HEK293T (cell line): ENCODE measurements around the gene RAB25.

Experiments used
- CTCF ChIA-PET: fragments of 350-600 bp; formaldehyde crosslinking; extraction: SDS; loops from one replicate; lab custom pipeline; 2021; ENCODE audit warnings: antibody characterized with exemption, inconsistent platforms; lab: Yijun Ruan, JAX
- POLR2A ChIA-PET: fragments of 350-600 bp; formaldehyde crosslinking; extraction: SDS; loops from one replicate; lab custom pipeline; 2020; ENCODE audit warnings: antibody characterized with exemption, inconsistent platforms; lab: Yijun Ruan, JAX
- DNase-seq: peaks from one replicate; pipeline ENCODE4 v3.0.0; 2012; ENCODE audit warnings: mixed read lengths; ENCODE audit errors: extremely low spot score
- ARNT ChIP-seq: fragments of 450-650 bp; IDR thresholded peaks from 2 replicates; pipeline ENCODE4 v1.6.1; 2017; ENCODE audit warnings: mild to moderate bottlenecking
- BHLHE40 ChIP-seq: fragments of 450-650 bp; IDR thresholded peaks from 2 replicates; pipeline ENCODE4 v1.6.1; 2016; ENCODE audit warnings: mild to moderate bottlenecking, moderate library complexity, borderline replicate concordance
- CTBP1 ChIP-seq: fragments of 450-650 bp; IDR thresholded peaks from 2 replicates; pipeline ENCODE4 v1.6.1; 2016; ENCODE audit warnings: borderline replicate concordance
- ELF4 ChIP-seq: fragments of 450-650 bp; IDR thresholded peaks from 2 replicates; pipeline ENCODE4 v1.6.1; 2017; ENCODE audit warnings: antibody characterized with exemption
- FOXA1 ChIP-seq: fragments of 450-650 bp; IDR thresholded peaks from 2 replicates; pipeline ENCODE4 v1.6.1; 2016; ENCODE audit warnings: mild to moderate bottlenecking
- FOXK2 ChIP-seq: fragments of 450-650 bp; IDR thresholded peaks from 2 replicates; pipeline ENCODE4 v1.6.1; 2016; ENCODE audit warnings: mild to moderate bottlenecking
- FOXM1 ChIP-seq: fragments of 450-650 bp; IDR thresholded peaks from 2 replicates; pipeline ENCODE4 v1.6.1; 2017; ENCODE audit warnings: mild to moderate bottlenecking, borderline replicate concordance
- HDGF ChIP-seq: fragments of 450-650 bp; IDR thresholded peaks from 2 replicates; pipeline ENCODE4 v1.6.1; 2017; ENCODE audit warnings: antibody characterized with exemption, borderline replicate concordance
- L3MBTL2 ChIP-seq: fragments of 450-650 bp; conservative IDR thresholded peaks from 2 replicates; pipeline ENCODE4 v1.6.1; 2016; ENCODE audit warnings: mild to moderate bottlenecking
- LEF1 ChIP-seq: fragments of 450-650 bp; IDR thresholded peaks from 2 replicates; pipeline ENCODE4 v1.6.1; 2017; ENCODE audit warnings: mild to moderate bottlenecking, borderline replicate concordance
- NFRKB ChIP-seq: fragments of 450-650 bp; IDR thresholded peaks from 2 replicates; pipeline ENCODE4 v1.6.1; 2016; ENCODE audit warnings: mild to moderate bottlenecking, moderate library complexity
- PKNOX1 ChIP-seq: fragments of 450-650 bp; IDR thresholded peaks from 2 replicates; pipeline ENCODE4 v1.6.1; 2016
- SP1 ChIP-seq: fragments of 450-650 bp; IDR thresholded peaks from 2 replicates; pipeline ENCODE4 v1.6.1; 2017
- SUZ12 ChIP-seq: fragments of 450-650 bp; IDR thresholded peaks from 2 replicates; pipeline ENCODE4 v1.6.1; 2016; ENCODE audit warnings: mild to moderate bottlenecking
- TARDBP ChIP-seq: fragments of 450-650 bp; IDR thresholded peaks from 2 replicates; pipeline ENCODE4 v1.6.1; 2016
- ZNF384 ChIP-seq: fragments of 450-650 bp; IDR thresholded peaks from 2 replicates; pipeline ENCODE4 v1.6.1; 2016

The RAB25 gene

GRCh38 chr1:156102633-156103511 is 41.9 kb downstream of the RAB25 start:
- TF ChIP-seq PKNOX1, result no peak
- TF ChIP-seq ZNF384, result no peak
- no peak for TF ChIP-seq FOXK2
- TF ChIP-seq LEF1, result no peak
- no peak for TF ChIP-seq L3MBTL2
- no peak for TF ChIP-seq ARNT
- no peak for TF ChIP-seq TARDBP
- no peak for TF ChIP-seq SUZ12
- no peak for TF ChIP-seq CTBP1
- TF ChIP-seq BHLHE40, result no peak
- no peak for TF ChIP-seq SP1
- no peak for TF ChIP-seq FOXA1
- TF ChIP-seq ELF4, result no peak
- TF ChIP-seq HDGF, result no peak
- no peak for TF ChIP-seq FOXM1
- TF ChIP-seq NFRKB, result no peak
- DNase-seq, result no peak
- ChIA-PET POLR2A (interaction anchor here (0.8 to 11.3 kb wide), 4 partner anchors 11 to 27 kb away, joined by 3 to 60 read pairs (median 7); partner anchors contain the start of gene LMNA), CTCF (interaction anchor here (0.7 to 2.0 kb wide), 4 partner anchors 12 to 122 kb away, joined by 3 to 12 read pairs (median 4); no protein-coding TSS in a partner anchor)

DNA sequence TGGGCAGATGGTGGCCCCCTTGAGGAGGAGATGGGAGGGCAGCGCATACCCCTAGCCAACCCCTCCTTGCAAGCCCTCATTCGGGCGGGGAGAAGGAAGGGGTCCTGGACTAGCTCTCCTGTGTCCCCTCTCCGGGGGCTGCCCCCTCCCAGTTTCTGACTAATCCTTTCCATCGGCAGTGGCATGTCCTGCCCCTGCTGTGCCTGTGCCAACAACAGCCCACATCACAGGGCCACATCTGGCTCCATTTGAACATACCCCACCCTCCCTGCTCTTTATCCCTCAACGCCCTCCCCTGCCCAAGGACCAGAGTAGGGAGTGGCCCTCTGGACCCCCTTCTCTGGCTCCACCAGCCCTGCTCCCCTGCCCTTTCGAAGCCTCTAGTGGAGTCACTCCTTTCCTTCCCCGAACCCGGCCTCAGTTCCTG is 42.6 kb downstream of the RAB25 start:
- ChIA-PET POLR2A (interaction anchor here (1.5 to 11.3 kb wide), 3 partner anchors 11 to 25 kb away, joined by 5 to 60 read pairs (median 9); partner anchors contain the start of gene LMNA), CTCF (interaction anchor here (1.3 to 2.0 kb wide), 3 partner anchors 13 to 122 kb away, joined by 3 to 12 read pairs (median 6); no protein-coding TSS in a partner anchor)
- no peak for TF ChIP-seq HDGF
- TF ChIP-seq PKNOX1, result no peak
- no peak for TF ChIP-seq FOXM1
- no peak for TF ChIP-seq ELF4
- no peak for TF ChIP-seq SUZ12
- no peak for TF ChIP-seq FOXA1
- no peak for TF ChIP-seq SP1
- no peak for TF ChIP-seq NFRKB
- no peak for TF ChIP-seq FOXK2
- no peak for TF ChIP-seq CTBP1
- TF ChIP-seq BHLHE40, result no peak
- no peak for TF ChIP-seq TARDBP
- no peak for TF ChIP-seq ARNT
- DNase-seq, result no peak

GRCh38 chr1:156104065-156104810 is 43.3 kb downstream of the RAB25 start:
- ChIA-PET CTCF (interaction anchor here (0.6 to 2.0 kb wide), 8 partner anchors 12 to 294 kb away, joined by 3 to 12 read pairs (median 4); no protein-coding TSS in a partner anchor), POLR2A (interaction anchor here (1.1 to 11.3 kb wide), 3 partner anchors 10 to 178 kb away, joined by 4 to 60 read pairs (median 7); partner anchors contain the start of genes LMNA and SMG5)
- no peak for DNase-seq
- TF ChIP-seq SP1 (no peak), NFRKB (no peak), FOXA1 (no peak), HDGF (no peak), L3MBTL2 (no peak), BHLHE40 (no peak), FOXM1 (no peak), CTBP1 (no peak), SUZ12 (no peak), ELF4 (no peak), ZNF384 (no peak), PKNOX1 (no peak), LEF1 (no peak), ARNT (no peak), FOXK2 (no peak), TARDBP (no peak)

DNA sequence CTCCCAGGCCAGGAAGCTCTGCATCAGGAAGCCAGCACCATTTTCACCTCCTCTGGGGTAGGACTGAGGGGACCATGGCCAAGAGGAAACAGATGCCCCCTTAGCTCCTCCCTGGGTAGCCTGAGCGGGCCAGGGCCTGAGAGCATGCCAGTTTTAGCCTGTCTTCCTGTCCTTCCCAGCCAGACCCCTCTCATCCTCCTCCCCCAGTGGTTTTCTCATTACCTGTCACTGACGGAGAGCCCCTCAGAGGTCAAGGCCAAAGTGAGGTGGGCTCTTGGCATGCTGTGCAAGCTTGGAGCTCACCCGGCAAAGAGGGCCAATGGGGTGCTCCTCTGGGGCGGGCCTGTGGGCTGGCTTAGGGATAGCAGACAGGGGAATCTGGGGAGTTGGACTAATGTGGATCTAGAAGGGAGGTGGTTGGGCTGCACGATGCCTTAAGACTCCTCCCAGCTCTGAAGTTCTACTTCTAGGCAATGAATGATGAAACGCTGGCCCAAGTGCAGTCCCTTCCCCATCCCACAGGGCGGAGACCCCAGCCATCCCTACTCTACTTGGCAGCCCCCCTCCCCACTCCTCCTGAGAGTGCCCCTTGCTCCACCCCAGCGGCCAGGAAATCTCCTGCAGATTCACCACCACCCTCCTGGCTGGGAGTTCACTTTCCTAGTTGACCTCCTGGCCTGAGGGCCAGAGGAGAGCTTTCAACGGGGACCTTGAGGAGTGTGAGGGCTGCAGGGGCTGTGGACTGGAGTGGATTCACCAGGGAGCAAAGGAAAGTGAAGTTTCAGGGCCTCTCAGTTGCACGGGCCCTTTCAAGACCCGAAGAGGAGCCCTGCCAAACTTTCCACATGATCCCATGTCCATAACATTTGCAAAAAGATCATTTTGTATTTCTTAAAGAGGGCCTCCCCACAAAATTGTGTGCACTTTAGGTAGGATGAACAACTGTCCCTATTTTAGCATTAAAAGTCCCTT is 44.2 kb downstream of the RAB25 start:
- TF ChIP-seq BHLHE40 (no peak), PKNOX1 (no peak), ELF4 (no peak), L3MBTL2 (no peak), ZNF384 (no peak), LEF1 (no peak), FOXA1 (no peak), HDGF (no peak), ARNT (no peak), CTBP1 (no peak), TARDBP (no peak), FOXK2 (no peak), FOXM1 (no peak)
- ChIA-PET CTCF (interaction anchor here (0.7 to 2.1 kb wide), 9 partner anchors 8 to 120 kb away, joined by 3 to 10 read pairs (median 4); no protein-coding TSS in a partner anchor), POLR2A (interaction anchor here (1.1 to 11.3 kb wide), 8 partner anchors 9 to 178 kb away, joined by 3 to 60 read pairs (median 5); partner anchors contain the start of genes LMNA, SLC25A44 and SMG5)
- no peak for DNase-seq
